Right kidney (tissue), 1 donor: ENCODE data around the gene TP53AIP1.

Experiments
- DNase-seq: peaks from one replicate; pipeline ENCODE4 v3.0.0-alpha.2; 2016

The TP53AIP1 gene

DNA sequence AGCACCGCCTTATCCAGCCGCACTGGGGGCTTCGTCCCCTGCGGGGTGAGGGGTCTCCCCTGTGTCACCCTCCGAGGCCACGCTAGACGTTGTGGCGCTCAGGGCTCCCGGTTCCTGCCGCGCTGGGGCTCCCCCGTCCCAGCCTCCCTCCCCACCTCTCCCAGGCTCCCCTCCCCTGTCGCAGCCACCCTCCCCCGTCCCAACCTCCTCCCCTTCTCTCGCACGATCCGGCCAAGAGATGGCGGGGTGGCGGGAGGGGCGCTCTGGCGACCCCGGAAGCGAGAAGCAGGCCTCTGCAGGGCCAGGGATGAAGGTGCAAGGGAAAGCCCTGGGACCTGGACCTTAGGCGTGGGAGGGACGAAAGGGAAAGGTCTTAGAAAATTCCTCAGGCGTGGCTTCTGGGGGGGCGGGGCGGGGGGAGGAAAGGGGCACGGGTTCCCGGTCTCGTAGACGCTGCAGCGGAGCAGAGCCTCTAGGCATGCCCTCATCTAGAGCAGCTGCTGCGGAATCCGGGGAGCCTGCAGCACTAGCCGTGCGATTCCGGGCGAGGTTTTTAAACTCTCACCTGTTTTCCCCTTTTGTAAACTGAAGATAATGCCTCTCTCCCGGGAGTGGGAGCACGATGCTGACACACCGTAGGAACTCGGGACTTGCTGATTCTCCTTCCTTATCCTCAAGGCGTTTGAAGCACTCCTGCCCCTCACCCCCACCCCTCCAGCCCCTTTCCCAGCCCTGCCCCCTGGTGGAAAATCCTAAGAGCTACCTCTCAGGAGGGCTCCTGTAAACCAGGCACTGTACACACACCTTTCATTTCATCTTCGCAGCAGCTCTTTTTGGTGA is 37.1 kb downstream of the TP53AIP1 start:
- peak; percentile 73 for DNase-seq

DNA sequence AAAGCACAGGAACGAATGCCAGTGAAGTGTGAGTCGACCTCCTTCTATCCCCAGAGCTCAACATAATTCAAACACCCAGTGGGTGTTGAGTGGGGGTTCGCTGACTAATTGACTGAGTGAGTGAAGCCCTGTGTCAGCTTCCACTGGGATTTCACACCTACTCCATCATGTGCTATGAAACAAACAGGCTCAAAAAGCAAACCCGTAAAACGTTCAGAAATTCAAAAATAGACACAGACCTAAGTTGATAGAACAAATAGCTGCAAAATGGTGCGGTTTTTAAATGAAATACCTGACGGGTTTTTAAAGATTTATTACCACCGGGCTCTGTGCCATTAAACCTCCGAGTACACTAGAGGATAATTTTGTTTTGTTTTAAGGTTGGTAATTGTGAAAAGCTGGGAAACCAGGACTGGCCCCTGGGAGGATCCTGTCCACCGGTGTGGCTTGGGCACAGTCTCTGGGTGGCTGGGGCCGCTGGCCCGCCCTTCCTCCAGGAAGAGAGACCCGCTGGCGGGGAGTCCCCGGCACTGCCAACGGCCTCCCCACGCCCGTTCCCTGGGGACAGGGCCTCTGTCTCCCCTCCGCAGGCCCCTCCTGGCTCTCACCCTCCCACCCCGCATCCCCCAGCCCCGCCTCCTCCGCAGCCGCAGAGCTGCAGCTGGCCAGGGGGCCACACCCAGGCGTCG is 37.9 kb downstream of the TP53AIP1 start:
- peak; percentile 71 for DNase-seq

DNA sequence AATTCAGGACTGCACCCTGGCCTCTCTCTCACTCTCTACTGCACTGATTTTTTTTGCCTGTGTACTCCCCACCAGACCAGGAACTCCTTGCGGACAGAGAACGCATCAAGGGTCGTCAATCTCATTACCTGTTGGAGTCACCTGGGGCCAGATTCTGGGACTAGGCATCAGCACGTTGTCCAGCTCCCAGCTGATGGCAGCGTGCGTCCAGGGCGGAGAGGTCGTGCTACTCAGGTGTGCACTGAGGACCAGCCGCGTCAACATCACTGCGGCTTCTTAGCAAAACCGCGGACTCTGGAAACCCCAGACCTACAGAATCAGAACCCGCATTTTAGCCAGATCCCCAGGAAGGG is 38.4 kb downstream of the TP53AIP1 start:
- DNase-seq = peak; percentile 21

DNA sequence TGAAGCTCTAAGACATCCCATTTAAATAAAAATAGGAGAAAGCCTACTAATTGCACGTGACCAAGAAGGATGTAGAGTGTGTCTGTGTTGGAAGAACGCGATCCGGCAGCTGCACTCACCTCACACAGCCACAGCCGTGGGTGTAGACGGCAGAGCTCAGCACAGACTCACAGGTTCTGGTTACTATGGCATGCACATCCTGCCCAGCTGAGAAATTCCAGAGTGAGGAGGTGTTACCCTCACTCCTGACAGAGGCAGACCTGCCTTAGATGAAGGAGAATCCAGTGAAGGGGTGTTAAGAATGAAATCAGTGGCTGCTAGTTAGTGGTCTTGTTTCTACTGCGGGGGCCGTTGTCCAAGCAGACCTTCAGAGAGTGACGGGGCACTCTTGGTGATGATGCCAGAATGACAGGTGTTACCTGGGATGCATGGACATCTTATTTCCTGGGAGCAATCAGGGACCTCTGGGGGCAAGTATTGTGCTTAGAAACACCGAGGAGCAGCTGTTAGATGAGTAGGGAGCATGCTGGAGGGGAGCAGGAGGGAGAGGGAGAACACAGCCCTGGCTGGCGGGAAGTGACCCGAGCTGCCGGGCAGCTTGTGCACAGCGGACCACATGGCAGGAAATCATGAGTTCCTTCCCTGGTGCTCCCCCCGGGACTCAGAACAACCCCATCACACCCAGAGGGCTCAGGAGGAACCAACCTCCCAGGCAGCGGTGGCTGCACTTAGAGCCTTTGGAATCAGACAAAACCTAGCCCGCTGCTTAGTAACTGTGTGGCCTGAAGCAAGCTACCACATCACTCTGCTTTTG is 39.2 kb downstream of the TP53AIP1 start:
- peak; percentile 43 for DNase-seq

DNA sequence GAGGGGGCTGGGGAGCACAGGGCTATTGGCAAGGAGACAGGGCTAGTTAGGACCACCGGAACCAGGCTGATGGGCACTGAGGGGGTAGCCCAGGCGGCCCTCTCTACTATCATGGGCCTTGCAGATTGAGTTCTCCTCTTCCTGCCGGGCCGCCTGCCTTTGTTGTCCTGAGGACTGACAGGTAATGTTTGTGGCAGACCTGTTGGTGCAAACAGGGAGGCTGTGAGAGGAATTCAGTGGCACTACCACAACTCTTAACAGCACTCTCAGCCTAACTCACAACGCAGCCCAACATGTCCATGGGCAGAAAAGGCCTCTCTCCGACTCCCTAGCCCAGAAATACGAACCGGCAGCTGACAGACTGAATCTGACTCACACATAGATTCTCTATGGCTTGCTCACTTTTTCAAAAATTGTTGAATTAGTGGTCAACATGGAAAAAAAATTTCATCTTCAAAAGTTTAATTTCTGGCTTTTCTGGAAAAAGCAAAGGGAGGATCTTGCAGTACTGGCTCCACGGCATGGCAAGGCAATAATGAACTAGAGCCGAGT is 40.1 kb downstream of the TP53AIP1 start:
- DNase-seq = no peak

DNA sequence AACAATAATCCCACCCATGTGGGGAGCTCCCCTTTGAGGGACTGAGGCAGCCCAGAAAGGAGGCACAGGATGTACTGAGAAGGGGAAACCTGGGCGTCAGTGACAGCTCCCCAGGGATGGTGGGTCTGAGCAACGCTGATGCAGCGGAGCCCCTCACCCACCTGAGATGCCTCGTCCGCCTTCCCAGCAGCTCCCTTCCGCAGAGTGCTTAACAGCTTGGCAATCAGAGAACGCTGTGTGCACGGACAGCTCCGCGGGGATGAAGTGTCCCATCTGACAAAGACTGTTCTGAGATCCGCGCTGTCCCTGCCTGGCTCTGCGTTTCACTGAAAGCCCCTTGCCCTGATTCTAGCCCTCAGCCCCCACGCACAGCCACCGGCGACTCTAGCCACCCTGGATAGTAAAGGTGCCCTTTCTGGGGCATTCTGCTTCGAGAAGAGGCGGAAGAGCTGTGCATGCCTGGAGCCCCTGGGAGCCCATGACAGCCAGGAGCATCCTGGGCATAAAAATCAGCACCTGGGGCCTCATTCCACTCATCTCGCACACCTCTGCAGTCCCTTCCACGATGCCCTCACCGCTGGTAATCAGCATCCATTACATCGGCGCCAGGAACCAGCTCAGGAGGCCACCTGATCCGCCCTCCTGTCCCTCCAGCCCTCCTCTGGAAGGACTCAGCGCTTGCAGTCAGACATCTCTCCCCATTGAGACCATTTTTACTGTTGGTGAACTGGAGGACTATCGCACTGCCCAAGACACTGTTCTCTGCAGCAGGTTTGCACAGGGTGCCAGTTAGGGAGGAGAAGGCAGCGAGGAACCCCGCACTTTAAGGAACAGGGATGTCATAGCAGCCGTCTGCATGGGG is 40.8 kb downstream of the TP53AIP1 start:
- DNase-seq = peak; percentile 48

DNA sequence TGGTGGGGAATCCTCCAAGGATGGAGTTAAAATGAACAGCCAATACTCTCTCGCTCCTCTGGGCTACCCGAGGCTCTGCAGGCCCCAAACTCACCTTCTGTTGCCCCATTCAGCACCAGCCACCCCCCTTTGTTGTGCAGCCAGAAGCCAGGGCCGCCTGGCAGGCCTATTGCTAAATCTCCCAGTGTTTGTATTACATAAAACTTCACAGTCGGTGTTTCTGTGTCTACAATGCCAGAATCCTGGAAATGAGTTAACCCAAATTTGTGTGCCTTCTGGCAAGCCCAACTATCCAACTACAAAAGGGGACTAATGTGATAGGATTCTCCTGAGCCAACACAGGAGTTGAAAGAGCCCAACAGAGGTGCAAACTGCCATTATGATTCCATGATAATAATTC is 42.2 kb downstream of the TP53AIP1 start:
- DNase-seq = no peak

DNA sequence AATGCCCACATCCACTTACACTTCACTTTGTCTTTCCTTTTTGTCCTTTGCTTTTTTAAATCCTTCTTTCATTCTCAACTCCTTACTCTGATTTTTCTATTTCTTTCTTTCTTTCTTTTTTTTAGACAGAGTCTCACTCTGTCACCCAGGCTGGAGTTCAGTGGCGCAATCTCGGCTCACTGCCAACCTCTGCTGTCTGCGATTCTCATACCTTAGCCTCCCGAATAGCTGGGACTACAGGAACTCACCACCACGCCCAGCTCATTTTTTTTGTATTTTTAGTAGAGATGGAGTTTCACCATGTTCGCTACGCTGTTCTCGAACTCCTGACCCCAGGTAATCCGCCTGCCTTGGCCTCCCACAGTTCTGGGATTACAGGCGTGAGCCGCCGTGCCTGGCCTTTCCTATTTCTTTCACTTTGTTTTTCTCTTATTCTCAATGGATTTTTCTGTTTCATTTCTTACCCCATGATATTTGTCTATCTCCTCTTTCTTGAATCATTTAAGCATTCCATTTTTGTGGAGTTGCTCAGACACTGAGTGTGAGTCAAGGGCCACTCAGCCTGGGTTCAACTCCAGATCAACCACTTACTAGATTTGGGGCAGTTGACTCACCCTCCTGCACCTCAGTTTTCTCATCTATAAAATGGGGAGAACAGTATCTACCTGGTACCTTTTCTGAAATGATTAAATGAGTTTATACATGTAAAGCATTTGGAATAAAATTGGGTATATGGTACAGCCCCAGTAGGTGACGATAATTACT is 43.9 kb downstream of the TP53AIP1 start:
- DNase-seq = no peak

DNA sequence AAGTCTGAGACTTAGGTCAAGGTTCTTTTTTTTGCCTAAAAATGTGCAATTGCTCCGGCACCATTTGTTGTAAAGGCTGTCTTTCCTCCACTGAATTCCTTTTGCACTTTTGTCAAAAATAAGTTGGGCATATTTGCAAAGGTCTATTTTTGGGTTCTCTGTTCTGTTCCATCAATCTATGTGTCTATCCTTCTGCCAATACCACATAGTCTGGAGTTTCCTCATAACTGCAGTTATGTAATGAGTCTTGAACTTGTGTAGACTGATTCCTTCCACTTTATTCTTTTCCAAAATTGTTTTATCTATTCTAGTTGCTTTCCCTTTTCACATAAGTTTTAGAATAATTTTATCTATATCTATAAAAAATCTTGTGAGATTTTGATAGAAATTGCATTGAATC is 44.8 kb downstream of the TP53AIP1 start:
- DNase-seq = no peak

DNA sequence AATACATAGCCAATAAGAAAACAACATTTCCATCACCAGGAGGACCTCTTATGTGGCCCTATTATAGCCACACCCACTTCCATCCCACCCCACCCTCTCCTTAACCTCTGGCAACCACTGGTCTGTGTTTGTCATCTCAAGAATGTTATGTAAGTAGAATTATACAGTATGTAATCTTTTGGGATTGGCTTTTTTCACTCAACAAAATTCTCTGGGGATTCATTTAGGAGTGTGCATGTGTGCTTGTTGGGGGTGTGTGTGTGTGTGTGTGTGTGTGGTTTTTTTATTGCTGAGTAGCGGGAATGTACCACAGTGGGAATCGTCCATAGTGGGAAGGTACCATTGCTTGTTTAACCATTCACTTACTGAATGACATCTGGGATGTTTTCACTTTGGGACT is 46.3 kb downstream of the TP53AIP1 start:
- no peak for DNase-seq

DNA sequence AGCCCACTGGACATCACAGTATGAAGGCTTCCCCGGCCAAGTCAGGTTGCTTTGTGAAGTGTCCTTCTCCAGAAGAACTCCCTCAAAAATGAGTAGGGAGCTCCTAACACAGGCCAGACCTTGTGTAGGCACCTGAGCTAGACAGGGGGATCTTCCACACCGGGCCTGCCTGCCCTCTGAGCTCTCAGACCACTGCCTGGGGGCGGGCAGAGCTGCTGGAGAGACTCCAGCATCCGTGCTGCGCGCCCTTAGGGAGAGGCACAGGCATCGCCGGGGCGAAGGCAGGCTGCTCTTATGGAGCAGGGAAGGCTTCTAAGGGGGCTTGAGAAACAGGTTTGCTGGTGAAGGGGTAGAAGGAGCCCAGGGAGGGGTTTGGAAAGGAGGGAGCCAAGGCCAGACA is 47.1 kb downstream of the TP53AIP1 start:
- no peak for DNase-seq

DNA sequence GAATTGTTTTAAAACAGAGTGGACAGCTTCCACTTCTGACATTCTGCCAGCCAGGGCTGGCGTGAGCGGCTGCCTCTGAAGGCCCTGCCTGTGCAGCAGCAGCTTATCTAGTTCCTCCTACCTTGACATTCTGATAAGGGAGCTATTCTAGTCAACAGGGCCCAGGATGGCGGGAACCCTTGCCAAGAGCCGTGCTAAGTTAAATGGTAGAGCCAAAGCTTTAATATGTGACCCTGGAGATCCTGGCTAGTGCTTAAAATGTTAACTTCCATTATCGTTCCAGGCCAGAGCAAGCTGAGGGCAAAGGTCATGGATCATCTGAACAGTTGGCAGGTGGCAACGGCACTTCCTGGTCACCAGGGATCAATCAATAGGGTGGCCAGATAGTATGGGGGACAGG is 48.0 kb downstream of the TP53AIP1 start:
- DNase-seq = no peak

DNA sequence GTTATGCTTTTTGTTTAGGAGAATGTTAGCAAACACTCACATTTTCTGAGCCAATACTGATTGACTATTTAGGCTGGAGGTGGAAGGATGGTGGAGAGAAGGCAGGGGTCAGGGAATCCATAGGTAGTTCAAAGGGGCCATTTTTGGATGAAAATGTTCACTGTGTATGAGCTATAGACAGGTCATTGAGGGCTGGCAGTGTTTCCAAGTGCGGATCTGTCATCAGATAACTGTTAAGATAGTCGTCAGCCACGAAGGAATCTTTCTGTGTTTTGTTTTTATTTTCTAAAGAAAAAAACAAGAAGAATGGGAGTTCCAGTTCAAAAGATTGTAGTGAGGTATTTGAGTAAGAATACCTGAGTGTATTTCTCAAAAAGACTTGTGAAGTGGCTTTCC is 48.4 kb downstream of the TP53AIP1 start:
- no peak for DNase-seq

DNA sequence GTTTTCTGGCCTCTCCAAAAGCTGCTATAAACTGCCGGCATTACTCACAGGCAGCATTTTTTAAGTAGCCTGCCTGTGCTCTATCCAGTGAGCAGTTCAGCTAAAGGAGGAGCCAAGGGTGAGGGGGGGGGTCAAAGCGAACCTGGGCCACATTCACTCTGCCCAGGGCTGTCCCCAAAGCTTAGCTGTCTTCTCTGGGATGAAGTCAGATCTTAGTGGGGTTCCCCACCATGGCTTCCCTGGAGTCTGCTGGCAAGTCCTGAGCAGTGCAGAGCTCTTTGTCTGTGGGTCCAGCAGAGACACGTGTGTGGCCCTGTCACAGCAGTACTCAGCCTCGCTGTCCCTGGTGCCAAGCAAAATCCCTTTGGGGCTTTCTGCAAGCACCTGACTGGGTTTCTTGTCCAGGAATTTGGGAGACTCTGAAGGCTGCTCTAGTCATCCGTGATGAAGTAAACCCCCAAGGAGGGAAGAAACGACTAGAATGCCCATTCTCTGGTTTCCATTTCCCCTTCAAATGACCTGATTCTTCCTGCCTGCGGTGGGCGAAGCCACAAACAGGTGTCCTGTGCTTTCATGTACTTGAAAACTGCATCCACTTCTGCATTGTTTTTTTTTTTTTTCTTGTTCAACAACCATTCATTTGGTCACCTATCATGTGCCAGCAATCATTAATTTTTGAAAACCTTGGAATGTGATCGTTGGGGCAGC is 48.9 kb downstream of the TP53AIP1 start:
- no peak for DNase-seq

DNA sequence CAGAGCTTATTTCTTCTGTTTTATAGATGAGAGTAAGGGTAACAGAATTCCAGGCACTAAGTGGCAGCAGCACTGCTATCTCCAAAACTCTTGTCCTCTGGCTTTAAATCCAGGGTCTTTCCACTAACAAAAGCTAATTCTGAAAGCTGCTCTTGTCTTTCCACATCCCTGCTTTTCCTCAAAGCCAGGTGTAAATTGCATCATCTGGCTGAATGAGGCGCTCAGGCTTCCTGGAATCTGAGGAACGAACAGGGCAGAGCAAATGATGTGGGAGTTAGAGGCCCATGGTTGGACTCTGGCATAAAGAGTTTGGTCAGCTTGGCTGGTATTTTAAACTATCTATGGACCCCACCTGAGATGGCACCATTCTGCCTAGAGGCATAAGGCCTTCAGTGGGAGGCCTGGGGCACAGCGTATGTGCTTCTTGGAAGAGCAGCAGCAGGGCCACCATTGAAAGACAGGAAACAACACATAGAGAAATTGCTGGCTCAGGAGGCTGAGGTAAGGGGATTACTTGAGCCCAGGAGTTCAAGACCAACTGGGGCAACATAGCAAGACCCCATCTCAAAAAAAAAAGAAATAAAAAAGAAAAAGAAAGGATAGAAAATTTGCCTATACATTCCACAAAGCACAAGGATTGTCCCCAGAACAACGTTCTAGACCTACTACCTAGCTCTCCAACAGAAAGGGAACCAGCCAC is 49.7 kb downstream of the TP53AIP1 start:
- DNase-seq = no peak

DNA sequence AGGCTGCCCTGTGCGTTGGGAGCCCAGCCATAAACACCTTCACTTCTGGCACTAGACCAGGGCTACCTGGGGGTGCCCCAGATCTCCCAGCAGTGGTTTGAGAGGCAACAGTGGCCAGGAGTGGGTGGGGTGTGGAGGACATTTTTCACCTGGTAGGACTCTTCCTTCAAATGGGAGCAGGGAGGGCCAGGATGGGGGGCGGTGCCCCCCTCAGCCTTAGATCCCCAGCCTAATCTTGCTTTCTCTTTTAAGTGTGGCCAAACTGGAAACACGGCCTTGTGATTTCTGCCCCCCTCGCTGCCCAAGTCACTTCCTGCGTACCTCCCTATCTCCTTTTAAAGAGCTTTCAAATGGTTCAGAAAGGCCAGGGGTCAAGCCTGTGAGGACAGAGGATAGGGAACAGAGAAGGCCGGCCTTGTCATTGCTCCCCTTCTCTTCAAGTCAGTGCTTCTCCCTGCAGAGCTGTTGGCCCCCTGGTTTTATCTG is 50.7 kb downstream of the TP53AIP1 start:
- DNase-seq = no peak

DNA sequence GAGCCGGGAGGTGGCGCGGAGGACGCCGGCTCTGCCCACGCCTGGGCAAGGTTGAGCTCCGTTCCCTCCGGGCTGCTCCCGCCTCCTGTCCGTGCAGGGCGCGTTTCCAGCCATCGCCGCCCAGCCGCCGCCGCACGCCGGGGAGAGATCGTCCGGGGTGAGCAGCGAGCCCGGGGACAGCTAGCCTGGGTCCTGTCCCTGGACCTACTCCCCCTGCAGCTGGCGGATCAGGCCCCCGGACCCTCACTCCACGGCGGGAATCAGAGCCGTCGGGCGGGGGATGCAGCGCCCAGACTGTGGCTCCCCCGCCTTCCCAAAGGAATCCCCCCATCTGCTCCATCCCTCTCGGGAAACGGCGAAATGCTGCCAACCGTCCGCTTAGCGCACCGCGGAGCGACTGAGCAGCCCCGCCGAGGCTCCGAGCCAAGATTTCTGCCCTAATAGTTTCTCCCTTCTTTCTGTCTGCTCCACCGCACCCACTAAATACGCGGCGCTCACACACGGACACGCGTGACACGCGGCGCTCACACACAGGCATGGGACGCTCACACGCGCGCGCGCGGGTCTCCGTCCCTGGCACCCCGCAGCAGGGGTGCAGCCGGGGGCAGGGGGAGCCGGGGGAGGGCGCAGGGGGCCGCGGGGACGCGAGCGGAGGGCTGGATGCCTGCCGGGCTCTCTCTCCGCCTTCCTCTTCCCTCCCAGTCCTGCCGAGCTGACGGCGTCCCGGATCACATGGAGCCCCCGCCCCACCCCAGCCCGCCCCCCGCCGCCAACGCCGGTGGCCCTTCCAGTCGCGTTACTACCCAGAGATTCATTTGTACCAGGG is 51.9 kb downstream of the TP53AIP1 start, which contains the start of gene KCNJ5:
Gene KCNJ5 (plus strand): TSS at position 814 of the 826 bp plus-strand sequence. CDS start 19,918 bp downstream, outside the sequence.
- peak; percentile 84 for DNase-seq

DNA sequence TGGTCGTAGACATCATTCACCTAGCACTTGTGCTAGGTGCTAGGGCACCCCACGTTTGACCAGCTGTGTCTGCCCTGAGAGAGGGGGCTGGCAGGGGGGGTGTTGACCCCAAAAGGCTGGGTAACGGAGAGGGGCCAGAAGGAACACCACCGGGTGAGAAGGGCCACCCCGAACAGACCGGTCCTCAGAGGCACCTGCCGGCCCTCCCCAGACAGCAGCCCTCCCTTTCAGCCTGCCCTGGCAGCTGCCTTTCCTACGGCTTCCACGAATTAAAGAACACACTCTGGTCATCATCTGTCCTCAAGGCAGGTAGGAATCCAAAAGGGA is 52.5 kb downstream of the TP53AIP1 start:
- no peak for DNase-seq
